Mammary epithelial cell (primary cell): ENCODE measurements around the gene KLK12.

ENCODE experiments used
- EZH2 ChIP-seq: IDR thresholded peaks from 2 replicates; pipeline ENCODE4 v1.6.1; 2012; ENCODE audit warnings: low read length, inconsistent platforms, borderline replicate concordance
- TF ChIP-seq, protein P1 (sequence below), 2 donors: IDR thresholded peaks in 1 of 2; conservative IDR thresholded peaks in 1 of 2; 2 replicates each; pipeline ENCODE4 v1.5.1; 2011 to 2012; ENCODE audit warnings: inconsistent platforms in 2 of 2, low read length in 2 of 2, mild to moderate bottlenecking in 2 of 2, control low read depth in 1 of 2, low read depth in 1 of 2; ENCODE audit not compliant: insufficient read depth in 1 of 2; ENCODE audit errors: extremely low read depth in 1 of 2

DNA sequence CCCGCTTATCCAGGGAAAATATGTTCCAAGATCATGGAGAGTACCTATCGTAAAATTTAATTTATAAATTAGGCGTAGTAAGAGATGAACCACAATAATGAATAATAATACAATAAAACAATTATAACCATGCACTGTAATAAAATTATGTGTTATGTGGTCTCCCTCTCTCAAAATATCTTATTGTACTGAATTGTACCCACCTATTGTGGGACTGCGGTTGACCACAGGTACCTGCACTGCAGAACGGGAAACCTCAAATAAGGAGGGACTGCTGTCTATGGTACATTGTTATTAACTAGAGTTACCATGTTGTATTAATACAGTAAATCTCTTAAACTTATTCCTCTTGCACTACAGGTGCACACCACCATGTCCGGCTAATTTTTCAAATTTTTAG, 5.3 kb upstream of the KLK12 start:
- TF ChIP-seq, protein P1, sequence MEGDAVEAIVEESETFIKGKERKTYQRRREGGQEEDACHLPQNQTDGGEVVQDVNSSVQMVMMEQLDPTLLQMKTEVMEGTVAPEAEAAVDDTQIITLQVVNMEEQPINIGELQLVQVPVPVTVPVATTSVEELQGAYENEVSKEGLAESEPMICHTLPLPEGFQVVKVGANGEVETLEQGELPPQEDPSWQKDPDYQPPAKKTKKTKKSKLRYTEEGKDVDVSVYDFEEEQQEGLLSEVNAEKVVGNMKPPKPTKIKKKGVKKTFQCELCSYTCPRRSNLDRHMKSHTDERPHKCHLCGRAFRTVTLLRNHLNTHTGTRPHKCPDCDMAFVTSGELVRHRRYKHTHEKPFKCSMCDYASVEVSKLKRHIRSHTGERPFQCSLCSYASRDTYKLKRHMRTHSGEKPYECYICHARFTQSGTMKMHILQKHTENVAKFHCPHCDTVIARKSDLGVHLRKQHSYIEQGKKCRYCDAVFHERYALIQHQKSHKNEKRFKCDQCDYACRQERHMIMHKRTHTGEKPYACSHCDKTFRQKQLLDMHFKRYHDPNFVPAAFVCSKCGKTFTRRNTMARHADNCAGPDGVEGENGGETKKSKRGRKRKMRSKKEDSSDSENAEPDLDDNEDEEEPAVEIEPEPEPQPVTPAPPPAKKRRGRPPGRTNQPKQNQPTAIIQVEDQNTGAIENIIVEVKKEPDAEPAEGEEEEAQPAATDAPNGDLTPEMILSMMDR (conservative IDR thresholded peaks at IDR 0.05 in 1 of 2, IDR thresholded peaks at IDR 0.05 in 1 of 2; ENCODE audit: extremely low read depth in 1 of 2, insufficient read depth in 1 of 2, low read depth in 1 of 2, low read length in 2 of 2), result no peak
- no peak for TF ChIP-seq EZH2
